Body of pancreas (tissue), 4 donors: ENCODE results near the gene KIRREL1.

Experiments used
- POLR2A ChIP-seq, 3 donors: fragments of 450-650 bp; IDR thresholded peaks; one replicate each; pipeline ENCODE4 v1.6.1; 2016; ENCODE audit warnings: antibody characterized with exemption in 3 of 3, mild to moderate bottlenecking in 2 of 3
- TF ChIP-seq, protein P1 (sequence below), 7 experiments: fragments of 450-650 bp in 4 of 7; fragments of 200-600 bp in 3 of 7; sonication (generic) in 3 of 7; IDR thresholded peaks; one replicate each; pipeline ENCODE4 v1.5.1; 2016 to 2019; ENCODE audit warnings: antibody characterized with exemption in 7 of 7

GRCh38 chr1:158008630-158009029 lies 15.2 kb downstream of the KIRREL1 start:
- no peak for TF ChIP-seq POLR2A (IDR thresholded peaks at IDR 0.05)
- TF ChIP-seq, protein P1, sequence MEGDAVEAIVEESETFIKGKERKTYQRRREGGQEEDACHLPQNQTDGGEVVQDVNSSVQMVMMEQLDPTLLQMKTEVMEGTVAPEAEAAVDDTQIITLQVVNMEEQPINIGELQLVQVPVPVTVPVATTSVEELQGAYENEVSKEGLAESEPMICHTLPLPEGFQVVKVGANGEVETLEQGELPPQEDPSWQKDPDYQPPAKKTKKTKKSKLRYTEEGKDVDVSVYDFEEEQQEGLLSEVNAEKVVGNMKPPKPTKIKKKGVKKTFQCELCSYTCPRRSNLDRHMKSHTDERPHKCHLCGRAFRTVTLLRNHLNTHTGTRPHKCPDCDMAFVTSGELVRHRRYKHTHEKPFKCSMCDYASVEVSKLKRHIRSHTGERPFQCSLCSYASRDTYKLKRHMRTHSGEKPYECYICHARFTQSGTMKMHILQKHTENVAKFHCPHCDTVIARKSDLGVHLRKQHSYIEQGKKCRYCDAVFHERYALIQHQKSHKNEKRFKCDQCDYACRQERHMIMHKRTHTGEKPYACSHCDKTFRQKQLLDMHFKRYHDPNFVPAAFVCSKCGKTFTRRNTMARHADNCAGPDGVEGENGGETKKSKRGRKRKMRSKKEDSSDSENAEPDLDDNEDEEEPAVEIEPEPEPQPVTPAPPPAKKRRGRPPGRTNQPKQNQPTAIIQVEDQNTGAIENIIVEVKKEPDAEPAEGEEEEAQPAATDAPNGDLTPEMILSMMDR (IDR thresholded peaks at IDR 0.05): no peak
